Mammary epithelial cell (primary cell): ENCODE measurements around the gene ARHGAP9.

Source experiments
- CTCF ChIP-seq, 2 donors: IDR thresholded peaks in 1 of 2; conservative IDR thresholded peaks in 1 of 2; 2 replicates each; pipeline ENCODE4 v1.5.1; 2011 to 2012; ENCODE audit warnings: inconsistent platforms in 2 of 2, low read length in 2 of 2, mild to moderate bottlenecking in 2 of 2, control low read depth in 1 of 2, low read depth in 1 of 2; ENCODE audit not compliant: insufficient read depth in 1 of 2; ENCODE audit errors: extremely low read depth in 1 of 2
- EZH2 ChIP-seq: IDR thresholded peaks from 2 replicates; pipeline ENCODE4 v1.6.1; 2012; ENCODE audit warnings: low read length, inconsistent platforms, borderline replicate concordance

- TF ChIP-seq CTCF (conservative IDR thresholded peaks at IDR 0.05 in 1 of 2, IDR thresholded peaks at IDR 0.05 in 1 of 2; ENCODE audit: extremely low read depth in 1 of 2, insufficient read depth in 1 of 2, low read depth in 1 of 2, low read length in 2 of 2): no peak
- no peak for TF ChIP-seq EZH2
Observed at GRCh38 chr12:57439762-57440266, 39.9 kb downstream of the ARHGAP9 start.
